ENCODE data around the gene METTL25B. TPM values are rescaled to one million over a fixed set of nuclear protein-coding genes. Genes with fewer than 3 reads are reported as not detected.
A peak's percentile ranks its signal among the peaks of the same experiment; 100 is the strongest.

The METTL25B gene
- total and polyA plus RNA-seq, 10 of the 15 experiments (the other 5 are each of a cell fraction or from before 2014, with no cell fraction given), result 5.9 to 25.2 (median 13.5) TPM

DNA sequence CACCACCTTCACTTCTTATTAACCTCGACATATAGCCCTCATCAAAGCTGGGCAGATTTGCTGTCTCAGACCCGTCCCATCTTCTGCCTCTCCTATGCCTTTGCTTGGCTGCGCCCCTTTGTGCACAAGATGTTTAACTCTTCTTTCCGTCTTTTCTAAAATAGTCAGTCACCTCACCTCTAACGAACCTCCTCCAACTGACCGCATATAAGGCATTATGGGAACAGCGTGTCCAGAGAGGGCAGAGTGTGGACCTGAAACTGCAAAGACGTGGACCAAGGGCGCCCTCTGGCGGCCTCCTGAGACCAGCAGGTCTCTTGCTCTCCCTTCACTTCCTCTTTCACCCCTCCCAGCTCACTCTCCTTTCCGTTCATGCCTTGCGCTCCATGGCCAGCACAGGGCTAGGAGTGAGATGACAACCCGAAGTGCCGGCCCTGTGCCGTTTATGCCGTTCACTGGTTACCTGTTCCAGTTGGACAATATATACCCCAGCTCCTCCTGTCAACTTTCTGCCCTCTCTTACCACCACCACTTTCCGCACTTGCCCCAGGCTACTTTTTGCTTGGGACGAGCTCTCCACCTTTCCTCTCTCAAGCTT lies 2.5 kb upstream of the METTL25B start (continued):
- TF ChIP-seq, protein P1, sequence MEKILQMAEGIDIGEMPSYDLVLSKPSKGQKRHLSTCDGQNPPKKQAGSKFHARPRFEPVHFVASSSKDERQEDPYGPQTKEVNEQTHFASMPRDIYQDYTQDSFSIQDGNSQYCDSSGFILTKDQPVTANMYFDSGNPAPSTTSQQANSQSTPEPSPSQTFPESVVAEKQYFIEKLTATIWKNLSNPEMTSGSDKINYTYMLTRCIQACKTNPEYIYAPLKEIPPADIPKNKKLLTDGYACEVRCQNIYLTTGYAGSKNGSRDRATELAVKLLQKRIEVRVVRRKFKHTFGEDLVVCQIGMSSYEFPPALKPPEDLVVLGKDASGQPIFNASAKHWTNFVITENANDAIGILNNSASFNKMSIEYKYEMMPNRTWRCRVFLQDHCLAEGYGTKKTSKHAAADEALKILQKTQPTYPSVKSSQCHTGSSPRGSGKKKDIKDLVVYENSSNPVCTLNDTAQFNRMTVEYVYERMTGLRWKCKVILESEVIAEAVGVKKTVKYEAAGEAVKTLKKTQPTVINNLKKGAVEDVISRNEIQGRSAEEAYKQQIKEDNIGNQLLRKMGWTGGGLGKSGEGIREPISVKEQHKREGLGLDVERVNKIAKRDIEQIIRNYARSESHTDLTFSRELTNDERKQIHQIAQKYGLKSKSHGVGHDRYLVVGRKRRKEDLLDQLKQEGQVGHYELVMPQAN (conservative IDR thresholded peaks at IDR 0.05), result peak; percentile 51; the same call in 1 of the 2 replicates
- 0 out of 2 replicates have a peak, but pooled peaks have one; percentile 36 for TF ChIP-seq CREB1 (IDR thresholded peaks at IDR 0.05; ENCODE audit: low read depth)
- TF ChIP-seq IRF4 (IDR thresholded peaks at IDR 0.05; ENCODE audit: low read depth, low read length), result peak; percentile 70
- TF ChIP-seq RB1 (IDR thresholded peaks at IDR 0.05; ENCODE audit: borderline replicate concordance), result peak; percentile 71; the same call in 1 of the 2 replicates
- TF ChIP-seq NBN (IDR thresholded peaks at IDR 0.05), result peak; percentile 67
- TF ChIP-seq PAX8 (IDR thresholded peaks at IDR 0.05), result no peak
- TF ChIP-seq, protein P2, sequence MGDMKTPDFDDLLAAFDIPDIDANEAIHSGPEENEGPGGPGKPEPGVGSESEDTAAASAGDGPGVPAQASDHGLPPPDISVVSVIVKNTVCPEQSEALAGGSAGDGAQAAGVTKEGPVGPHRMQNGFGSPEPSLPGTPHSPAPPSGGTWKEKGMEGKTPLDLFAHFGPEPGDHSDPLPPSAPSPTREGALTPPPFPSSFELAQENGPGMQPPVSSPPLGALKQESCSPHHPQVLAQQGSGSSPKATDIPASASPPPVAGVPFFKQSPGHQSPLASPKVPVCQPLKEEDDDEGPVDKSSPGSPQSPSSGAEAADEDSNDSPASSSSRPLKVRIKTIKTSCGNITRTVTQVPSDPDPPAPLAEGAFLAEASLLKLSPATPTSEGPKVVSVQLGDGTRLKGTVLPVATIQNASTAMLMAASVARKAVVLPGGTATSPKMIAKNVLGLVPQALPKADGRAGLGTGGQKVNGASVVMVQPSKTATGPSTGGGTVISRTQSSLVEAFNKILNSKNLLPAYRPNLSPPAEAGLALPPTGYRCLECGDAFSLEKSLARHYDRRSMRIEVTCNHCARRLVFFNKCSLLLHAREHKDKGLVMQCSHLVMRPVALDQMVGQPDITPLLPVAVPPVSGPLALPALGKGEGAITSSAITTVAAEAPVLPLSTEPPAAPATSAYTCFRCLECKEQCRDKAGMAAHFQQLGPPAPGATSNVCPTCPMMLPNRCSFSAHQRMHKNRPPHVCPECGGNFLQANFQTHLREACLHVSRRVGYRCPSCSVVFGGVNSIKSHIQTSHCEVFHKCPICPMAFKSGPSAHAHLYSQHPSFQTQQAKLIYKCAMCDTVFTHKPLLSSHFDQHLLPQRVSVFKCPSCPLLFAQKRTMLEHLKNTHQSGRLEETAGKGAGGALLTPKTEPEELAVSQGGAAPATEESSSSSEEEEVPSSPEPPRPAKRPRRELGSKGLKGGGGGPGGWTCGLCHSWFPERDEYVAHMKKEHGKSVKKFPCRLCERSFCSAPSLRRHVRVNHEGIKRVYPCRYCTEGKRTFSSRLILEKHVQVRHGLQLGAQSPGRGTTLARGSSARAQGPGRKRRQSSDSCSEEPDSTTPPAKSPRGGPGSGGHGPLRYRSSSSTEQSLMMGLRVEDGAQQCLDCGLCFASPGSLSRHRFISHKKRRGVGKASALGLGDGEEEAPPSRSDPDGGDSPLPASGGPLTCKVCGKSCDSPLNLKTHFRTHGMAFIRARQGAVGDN (IDR thresholded peaks at IDR 0.05), result no peak
- 0 out of 2 replicates have a peak, but pooled peaks have one; percentile 19 for TF ChIP-seq WRNIP1 (IDR thresholded peaks at IDR 0.05; ENCODE audit: borderline replicate concordance, low read depth, low read length)
- TF ChIP-seq STAT1 (conservative IDR thresholded peaks at IDR 0.05), result peak; percentile 58; the same call in 1 of the 2 replicates
- TF ChIP-seq HDAC6 (IDR thresholded peaks at IDR 0.05; ENCODE audit: unreplicated experiment), result no peak
- TF ChIP-seq, protein P3, sequence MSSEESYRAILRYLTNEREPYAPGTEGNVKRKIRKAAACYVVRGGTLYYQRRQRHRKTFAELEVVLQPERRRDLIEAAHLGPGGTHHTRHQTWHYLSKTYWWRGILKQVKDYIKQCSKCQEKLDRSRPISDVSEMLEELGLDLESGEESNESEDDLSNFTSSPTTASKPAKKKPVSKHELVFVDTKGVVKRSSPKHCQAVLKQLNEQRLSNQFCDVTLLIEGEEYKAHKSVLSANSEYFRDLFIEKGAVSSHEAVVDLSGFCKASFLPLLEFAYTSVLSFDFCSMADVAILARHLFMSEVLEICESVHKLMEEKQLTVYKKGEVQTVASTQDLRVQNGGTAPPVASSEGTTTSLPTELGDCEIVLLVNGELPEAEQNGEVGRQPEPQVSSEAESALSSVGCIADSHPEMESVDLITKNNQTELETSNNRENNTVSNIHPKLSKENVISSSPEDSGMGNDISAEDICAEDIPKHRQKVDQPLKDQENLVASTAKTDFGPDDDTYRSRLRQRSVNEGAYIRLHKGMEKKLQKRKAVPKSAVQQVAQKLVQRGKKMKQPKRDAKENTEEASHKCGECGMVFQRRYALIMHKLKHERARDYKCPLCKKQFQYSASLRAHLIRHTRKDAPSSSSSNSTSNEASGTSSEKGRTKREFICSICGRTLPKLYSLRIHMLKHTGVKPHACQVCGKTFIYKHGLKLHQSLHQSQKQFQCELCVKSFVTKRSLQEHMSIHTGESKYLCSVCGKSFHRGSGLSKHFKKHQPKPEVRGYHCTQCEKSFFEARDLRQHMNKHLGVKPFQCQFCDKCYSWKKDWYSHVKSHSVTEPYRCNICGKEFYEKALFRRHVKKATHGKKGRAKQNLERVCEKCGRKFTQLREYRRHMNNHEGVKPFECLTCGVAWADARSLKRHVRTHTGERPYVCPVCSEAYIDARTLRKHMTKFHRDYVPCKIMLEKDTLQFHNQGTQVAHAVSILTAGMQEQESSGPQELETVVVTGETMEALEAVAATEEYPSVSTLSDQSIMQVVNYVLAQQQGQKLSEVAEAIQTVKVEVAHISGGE (CRISPR knock-in tag; IDR thresholded peaks at IDR 0.05), result no peak
- TF ChIP-seq ZNF207 (IDR thresholded peaks at IDR 0.05; ENCODE audit: borderline replicate concordance), result peak; percentile 27; the same call in 1 of the 2 replicates
- TF ChIP-seq IKZF2 (IDR thresholded peaks at IDR 0.05), result peak in 1 of 2 experiments; percentile 35; a peak in 2 of 4 replicates
- TF ChIP-seq, protein P4, sequence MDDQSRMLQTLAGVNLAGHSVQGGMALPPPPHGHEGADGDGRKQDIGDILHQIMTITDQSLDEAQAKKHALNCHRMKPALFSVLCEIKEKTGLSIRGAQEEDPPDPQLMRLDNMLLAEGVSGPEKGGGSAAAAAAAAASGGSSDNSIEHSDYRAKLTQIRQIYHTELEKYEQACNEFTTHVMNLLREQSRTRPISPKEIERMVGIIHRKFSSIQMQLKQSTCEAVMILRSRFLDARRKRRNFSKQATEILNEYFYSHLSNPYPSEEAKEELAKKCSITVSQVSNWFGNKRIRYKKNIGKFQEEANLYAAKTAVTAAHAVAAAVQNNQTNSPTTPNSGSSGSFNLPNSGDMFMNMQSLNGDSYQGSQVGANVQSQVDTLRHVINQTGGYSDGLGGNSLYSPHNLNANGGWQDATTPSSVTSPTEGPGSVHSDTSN (IDR thresholded peaks at IDR 0.05; ENCODE audit: insufficient replicate concordance, low read depth, low read length), result no peak
- TF ChIP-seq ZBED1 (IDR thresholded peaks at IDR 0.05; ENCODE audit: borderline replicate concordance), result no peak
- peak; percentile 32; the same call in 1 of the 2 replicates for TF ChIP-seq PAX5 (IDR thresholded peaks at IDR 0.05; ENCODE audit: borderline replicate concordance, low read depth, low read length)
- TF ChIP-seq RUNX3 (IDR thresholded peaks at IDR 0.05; ENCODE audit: low read length), result peak; percentile 49

Data from GM12878 (cell line).